ENCODE results near the gene MYO5A. TPM values are rescaled to one million over a fixed set of nuclear protein-coding genes. Genes with fewer than 3 reads are reported as not detected.

MYO5A gene
- polyA plus RNA-seq, 1 of the 3 experiments (the other 2 are of a cell fraction), result 11.0 TPM

GRCh38 chr15:52394118-52394517 is 134.6 kb downstream of the MYO5A start:
- Histone ChIP-seq H2AFZ (ENCODE audit: low read depth) (no peak overlapping the region), H4K20me1 (ENCODE audit: insufficient read depth) (no peaks in the 10 kb centered on the region), H3K27me3 (ENCODE audit: insufficient read depth) (no peaks in the 10 kb centered on the region), H3K9me3 (no peaks in the 10 kb centered on the region), H3K36me3 (replicated peaks in 1 of 2; ENCODE audit: control insufficient read depth in 1 of 2, insufficient read depth in 2 of 2, low read length in 1 of 2) (peaks cover 9 to 28% of the 10 kb centered on the region in 2 experiments), H3K79me2 (ENCODE audit: insufficient read depth) (no peaks in the 10 kb centered on the region), H3K9ac (no peak overlapping the region), H3F3A (replicated peaks; ENCODE audit: insufficient read depth) (no peaks in the 10 kb centered on the region), H3K27ac (ENCODE audit: low read depth in 2 of 2, low read length in 1 of 2) (no peak overlapping the region), H3K4me1 (ENCODE audit: control insufficient read depth in 1 of 2, insufficient read depth in 2 of 2, low read depth in 1 of 2, low read length in 1 of 2) (no peaks in the 10 kb centered on the region; a peak in 1 of 4 replicates), H3K4me2 (no peak overlapping the region), H3K9me2 (no peaks in the 10 kb centered on the region), H3K4me3 (ENCODE audit: low read depth in 2 of 2, low read length in 1 of 2) (no peak overlapping the region)
- POLR2A ChIA-PET, result no interaction called here
- CTCF ChIA-PET, result no interaction called here
- no peak for DNase-seq
- TF ChIP-seq EZH2phosphoT487 (IDR thresholded peaks at IDR 0.05; ENCODE audit: borderline replicate concordance, low read depth), result no peak
- no peak for TF ChIP-seq RCOR1 (IDR thresholded peaks at IDR 0.05; ENCODE audit: low read length)
- no peak for TF ChIP-seq POLR2AphosphoS5 (IDR thresholded peaks at IDR 0.05; ENCODE audit: low read depth, low read length)
- no peak for TF ChIP-seq EP300 (IDR thresholded peaks at IDR 0.05; ENCODE audit: borderline replicate concordance in 1 of 2, low read depth in 1 of 2, low read length in 1 of 2)
- no peak for TF ChIP-seq NFIC (IDR thresholded peaks at IDR 0.05; ENCODE audit: borderline replicate concordance)
- no peak for TF ChIP-seq CHD2 (IDR thresholded peaks at IDR 0.05; ENCODE audit: low read length, partially characterized antibody)
- TF ChIP-seq FOXM1 (IDR thresholded peaks at IDR 0.05; ENCODE audit: low read depth), result no peak
- TF ChIP-seq PBX3 (IDR thresholded peaks at IDR 0.05), result no peak
- no peak for TF ChIP-seq USF2 (IDR thresholded peaks at IDR 0.05; ENCODE audit: borderline replicate concordance, low read depth, low read length)
- TF ChIP-seq GATA2 (CRISPR knock-in tag; IDR thresholded peaks at IDR 0.05), result no peak
- TF ChIP-seq GABPA (IDR thresholded peaks at IDR 0.05; ENCODE audit: low read depth), result no peak
- no peak for TF ChIP-seq SMC3 (IDR thresholded peaks at IDR 0.05; ENCODE audit: low read depth, low read length)
- TF ChIP-seq NRF1 (IDR thresholded peaks at IDR 0.05; ENCODE audit: low read depth, low read length), result no peak
- no peak for TF ChIP-seq REST (IDR thresholded peaks at IDR 0.05; ENCODE audit: low read depth, low read length)
- no peak for TF ChIP-seq ELF1 (IDR thresholded peaks at IDR 0.05)
- WGBS (ENCODE audit: low lambda C conversion rate), result 80% methylated on average over 3 of the region's 3 CpGs

Data from SK-N-SH (cell line).